Neural progenitor cell (in vitro differentiated cells): ENCODE measurements around the gene NPY4R. TPM values are rescaled to one million over a fixed set of nuclear protein-coding genes. Genes with fewer than 3 reads are reported as not detected.
"Not testable (repeated sequence)": the region's sequence is repeated elsewhere in the genome, so short reads cannot be mapped to it uniquely, and the experiment has no call there.

Source experiments
- DNase-seq: peaks from one replicate; pipeline ENCODE4 v3.0.0-alpha.2; 2016; ENCODE audit warnings: low spot score
- H2AFZ ChIP-seq: fragments of 200-600 bp; sonication (generic); replicated peaks from 2 replicates; pipeline ENCODE4 v1.6.1; 2016; ENCODE audit warnings: antibody characterized with exemption
- H3F3A ChIP-seq: fragments of 200-600 bp; sonication (generic); 2 replicates; pipeline ENCODE4 v1.6.1; 2016; ENCODE audit warnings: antibody characterized with exemption, low read depth
- H3K27ac ChIP-seq: fragments of 200-600 bp; sonication (generic); 2 replicates; pipeline ENCODE4 v1.5.1; 2016; ENCODE audit warnings: mild to moderate bottlenecking
- H3K27me3 ChIP-seq: fragments of 200-600 bp; sonication (generic); 2 replicates; pipeline ENCODE4 v1.6.1; 2016; ENCODE audit warnings: mild to moderate bottlenecking, moderate library complexity
- H3K36me3 ChIP-seq: fragments of 200-600 bp; sonication (generic); 2 replicates; pipeline ENCODE4 v1.5.1; 2016
- H3K4me1 ChIP-seq: fragments of 200-600 bp; sonication (generic); 2 replicates; pipeline ENCODE4 v1.6.1; 2016; ENCODE audit warnings: mixed run types
- H3K4me2 ChIP-seq: fragments of 200-600 bp; sonication (generic); 2 replicates; pipeline ENCODE4 v1.6.1; 2016
- H3K4me3 ChIP-seq: fragments of 200-600 bp; sonication (generic); 2 replicates; pipeline ENCODE4 v1.5.1; 2016
- H3K79me2 ChIP-seq: fragments of 200-600 bp; sonication (generic); 2 replicates; pipeline ENCODE4 v1.6.1; 2016; ENCODE audit warnings: low read depth
- H3K9ac ChIP-seq: fragments of 200-600 bp; sonication (generic); 2 replicates; pipeline ENCODE4 v1.6.1; 2016
- H3K9me3 ChIP-seq: fragments of 200-600 bp; sonication (generic); 2 replicates; pipeline ENCODE4 v1.5.1; 2016; ENCODE audit warnings: low read depth
- H4K20me1 ChIP-seq: fragments of 200-600 bp; sonication (generic); 2 replicates; pipeline ENCODE4 v1.6.1; 2016; ENCODE audit warnings: low read depth
- H3K27ac Mint-ChIP-seq: 3 replicates; pipeline ENCODE4 v1.8.0; 2021; ENCODE audit warnings: mixed read lengths
- H3K27me3 Mint-ChIP-seq: 2 replicates; pipeline ENCODE4 v1.8.0; 2022; ENCODE audit warnings: low read depth, mild to moderate bottlenecking, inconsistent platforms, moderate library complexity, mixed read lengths; ENCODE audit not compliant: insufficient read depth
- H3K36me3 Mint-ChIP-seq: 3 replicates; pipeline ENCODE4 v1.8.0; 2021; ENCODE audit warnings: mixed read lengths
- H3K4me1 Mint-ChIP-seq: 3 replicates; pipeline ENCODE4 v1.8.0; 2021; ENCODE audit warnings: mixed read lengths
- H3K4me3 Mint-ChIP-seq: 3 replicates; pipeline ENCODE4 v1.8.0; 2021; ENCODE audit warnings: mild to moderate bottlenecking, moderate library complexity, mixed read lengths
- H3K9me3 Mint-ChIP-seq: 3 replicates; pipeline ENCODE4 v1.8.0; 2020; ENCODE audit warnings: mixed read lengths
- CTCF ChIP-seq: fragments of 200-600 bp; sonication (generic); IDR thresholded peaks from 2 replicates; pipeline ENCODE4 v1.5.1; 2017; ENCODE audit warnings: antibody characterized with exemption, mild to moderate bottlenecking
- EZH2 ChIP-seq: fragments of 200-600 bp; sonication (generic); IDR thresholded peaks from 2 replicates; pipeline ENCODE4 v1.6.1; 2017; ENCODE audit warnings: antibody characterized with exemption, mild to moderate bottlenecking, moderate library complexity
- EZH2phosphoT487 ChIP-seq: fragments of 200-600 bp; sonication (generic); IDR thresholded peaks from 2 replicates; pipeline ENCODE4 v1.6.1; 2017; ENCODE audit warnings: antibody characterized with exemption
- total RNA-seq: library from RNA; depleted of rRNA; stranded (reverse); fragments of >200 nt; gene quantifications from 2 replicates; pipeline ENCODE4 v1.2.3, GENCODE V29; 2015; ENCODE audit warnings: low replicate concordance

NPY4R gene
- 0.22 TPM in 1 of 2 replicates, not detected in the other for total RNA-seq

GRCh38 chr10:46465765-46466164 is at the start of gene NPY4R:
Gene NPY4R, minus strand, starts transcription at chr10:46465958. Its CDS starts 3,323 bp downstream, at chr10:46462635.
- not testable (repeated sequence) for H2AFZ ChIP-seq, H4K20me1 ChIP-seq, H3K36me3 ChIP-seq, H3K9ac ChIP-seq, H3K4me1 ChIP-seq, H3K79me2 ChIP-seq, H3K27ac Mint-ChIP-seq, H3K27me3 Mint-ChIP-seq, H3K36me3 Mint-ChIP-seq, H3K27me3 ChIP-seq, H3K4me3 ChIP-seq, H3K4me2 ChIP-seq, H3K4me3 Mint-ChIP-seq, H3K4me1 Mint-ChIP-seq, DNase-seq, H3K9me3 ChIP-seq, H3K27ac ChIP-seq, H3F3A ChIP-seq, H3K9me3 Mint-ChIP-seq

- H3K79me2 ChIP-seq = no peaks in the 10 kb centered on the region
- no peaks in the 10 kb centered on the region for H4K20me1 ChIP-seq
- H3K9me3 ChIP-seq = no peaks in the 10 kb centered on the region
- no peak for DNase-seq
- Mint-ChIP-seq H3K9me3 (no peaks in the 10 kb centered on the region), H3K27me3 (peaks cover 8% of the 10 kb centered on the region), H3K27ac (no peak overlapping the region), H3K4me1 (peaks cover 5% of the 10 kb centered on the region), H3K4me3 (no peak overlapping the region), H3K36me3 (no peaks in the 10 kb centered on the region)
- H3K27ac ChIP-seq = no peak overlapping the region
- H3K4me3 ChIP-seq = no peak overlapping the region
- TF ChIP-seq EZH2 (no peak), CTCF (no peak), EZH2phosphoT487 (no peak)
- H3F3A ChIP-seq = no peaks in the 10 kb centered on the region
- H3K4me2 ChIP-seq = no peak overlapping the region
- H3K9ac ChIP-seq = no peak overlapping the region
- H2AFZ ChIP-seq = no peak overlapping the region
- no peaks in the 10 kb centered on the region for H3K27me3 ChIP-seq
- no peaks in the 10 kb centered on the region for H3K36me3 ChIP-seq
- H3K4me1 ChIP-seq = no peaks in the 10 kb centered on the region
Measured at GRCh38 chr10:46515366-46515765, 49.6 kb upstream of the NPY4R start.

- Mint-ChIP-seq H3K27me3 (peaks cover 8% of the 10 kb centered on the region), H3K4me3 (no peak overlapping the region), H3K27ac (no peak overlapping the region), H3K9me3 (no peaks in the 10 kb centered on the region), H3K36me3 (no peaks in the 10 kb centered on the region), H3K4me1 (peaks cover 5% of the 10 kb centered on the region)
- no peak for DNase-seq
- no peak overlapping the region for H3K9ac ChIP-seq
- H3K27me3 ChIP-seq = no peaks in the 10 kb centered on the region
- no peaks in the 10 kb centered on the region for H4K20me1 ChIP-seq
- no peak overlapping the region for H2AFZ ChIP-seq
- no peak overlapping the region for H3K4me2 ChIP-seq
- no peaks in the 10 kb centered on the region for H3K9me3 ChIP-seq
- H3F3A ChIP-seq = no peaks in the 10 kb centered on the region
- H3K79me2 ChIP-seq = no peaks in the 10 kb centered on the region
- no peak overlapping the region for H3K4me3 ChIP-seq
- H3K27ac ChIP-seq = no peak overlapping the region
- no peak for TF ChIP-seq CTCF
- no peak for TF ChIP-seq EZH2phosphoT487
- no peak for TF ChIP-seq EZH2
- no peaks in the 10 kb centered on the region for H3K4me1 ChIP-seq
- no peaks in the 10 kb centered on the region for H3K36me3 ChIP-seq
Measured at GRCh38 chr10:46514899-46515298, 49.1 kb upstream of the NPY4R start.

GRCh38 chr10:46514431-46514861 is 48.7 kb upstream of the NPY4R start:
- H3K4me1 Mint-ChIP-seq = peaks cover 5% of the 10 kb centered on the region
- H3K27me3 Mint-ChIP-seq = peaks cover 8% of the 10 kb centered on the region
- Histone ChIP-seq H3K9ac (no peak overlapping the region), H3F3A (no peaks in the 10 kb centered on the region), H4K20me1 (no peaks in the 10 kb centered on the region), H3K9me3 (no peaks in the 10 kb centered on the region), H2AFZ (no peak overlapping the region), H3K79me2 (no peaks in the 10 kb centered on the region), H3K27ac (no peak overlapping the region), H3K4me1 (no peaks in the 10 kb centered on the region), H3K4me2 (no peak overlapping the region), H3K36me3 (no peaks in the 10 kb centered on the region), H3K4me3 (no peak overlapping the region), H3K27me3 (no peaks in the 10 kb centered on the region)
- no peak overlapping the region for H3K4me3 Mint-ChIP-seq
- no peaks in the 10 kb centered on the region for H3K36me3 Mint-ChIP-seq
- no peaks in the 10 kb centered on the region for H3K9me3 Mint-ChIP-seq
- no peak for TF ChIP-seq EZH2phosphoT487
- no peak for DNase-seq
- no peak overlapping the region for H3K27ac Mint-ChIP-seq

- H3K9me3 ChIP-seq, H3K36me3 ChIP-seq, H3K4me1 ChIP-seq, H3K4me3 Mint-ChIP-seq, H3K27me3 ChIP-seq, H3K79me2 ChIP-seq, H4K20me1 ChIP-seq, H3K4me2 ChIP-seq, H3K4me1 Mint-ChIP-seq, H3F3A ChIP-seq, H3K27me3 Mint-ChIP-seq, H2AFZ ChIP-seq, H3K9me3 Mint-ChIP-seq, H3K9ac ChIP-seq, H3K4me3 ChIP-seq, H3K27ac ChIP-seq, H3K27ac Mint-ChIP-seq, H3K36me3 Mint-ChIP-seq, DNase-seq: not testable (repeated sequence)
Measured at GRCh38 chr10:46513333-46513732, 47.6 kb upstream of the NPY4R start.

- not testable (repeated sequence) for DNase-seq, H3K9me3 Mint-ChIP-seq, H3K27me3 ChIP-seq
Measured at GRCh38 chr10:46512725-46513124, 47.0 kb upstream of the NPY4R start.

GRCh38 chr10:46512002-46512401 is 46.2 kb upstream of the NPY4R start:
- not testable (repeated sequence) for H3K4me3 ChIP-seq, H3K9me3 ChIP-seq, H4K20me1 ChIP-seq, H3K27me3 ChIP-seq, H3K4me1 ChIP-seq, DNase-seq, H3K4me3 Mint-ChIP-seq, H3K9me3 Mint-ChIP-seq, H3K27ac ChIP-seq, H2AFZ ChIP-seq, H3K27ac Mint-ChIP-seq, H3K4me1 Mint-ChIP-seq, H3K9ac ChIP-seq, H3K36me3 ChIP-seq, H3K36me3 Mint-ChIP-seq, H3K4me2 ChIP-seq, H3K27me3 Mint-ChIP-seq, H3K79me2 ChIP-seq, H3F3A ChIP-seq

More at GRCh38 chr10:46512725-46513124, 47.0 kb upstream of the NPY4R start:
- not testable (repeated sequence) for H3K4me2 ChIP-seq, H3K9ac ChIP-seq, H3K4me1 Mint-ChIP-seq, H3K36me3 Mint-ChIP-seq, H3F3A ChIP-seq, H3K27ac ChIP-seq, H3K79me2 ChIP-seq, H3K9me3 ChIP-seq, H2AFZ ChIP-seq, H3K27ac Mint-ChIP-seq, H3K4me3 ChIP-seq, H3K4me3 Mint-ChIP-seq, H3K4me1 ChIP-seq, H4K20me1 ChIP-seq, H3K36me3 ChIP-seq, H3K27me3 Mint-ChIP-seq
